ENCODE data around the gene FJX1. TPM values are rescaled to one million over a fixed set of nuclear protein-coding genes. Genes with fewer than 3 reads are reported as not detected.

FJX1 gene
- total RNA-seq, 1 experiment from 2014 or later = 8.3 TPM

GRCh38 chr11:35626501-35626900, 8.2 kb downstream of the FJX1 start:
- no peak overlapping the region for H3K4me3 Mint-ChIP-seq
- H3K4me1 Mint-ChIP-seq = peaks cover 18% of the 10 kb centered on the region
- TF ChIP-seq CREB1 (CRISPR knock-in tag; IDR thresholded peaks at IDR 0.05) = no peak
- TF ChIP-seq, protein P1, sequence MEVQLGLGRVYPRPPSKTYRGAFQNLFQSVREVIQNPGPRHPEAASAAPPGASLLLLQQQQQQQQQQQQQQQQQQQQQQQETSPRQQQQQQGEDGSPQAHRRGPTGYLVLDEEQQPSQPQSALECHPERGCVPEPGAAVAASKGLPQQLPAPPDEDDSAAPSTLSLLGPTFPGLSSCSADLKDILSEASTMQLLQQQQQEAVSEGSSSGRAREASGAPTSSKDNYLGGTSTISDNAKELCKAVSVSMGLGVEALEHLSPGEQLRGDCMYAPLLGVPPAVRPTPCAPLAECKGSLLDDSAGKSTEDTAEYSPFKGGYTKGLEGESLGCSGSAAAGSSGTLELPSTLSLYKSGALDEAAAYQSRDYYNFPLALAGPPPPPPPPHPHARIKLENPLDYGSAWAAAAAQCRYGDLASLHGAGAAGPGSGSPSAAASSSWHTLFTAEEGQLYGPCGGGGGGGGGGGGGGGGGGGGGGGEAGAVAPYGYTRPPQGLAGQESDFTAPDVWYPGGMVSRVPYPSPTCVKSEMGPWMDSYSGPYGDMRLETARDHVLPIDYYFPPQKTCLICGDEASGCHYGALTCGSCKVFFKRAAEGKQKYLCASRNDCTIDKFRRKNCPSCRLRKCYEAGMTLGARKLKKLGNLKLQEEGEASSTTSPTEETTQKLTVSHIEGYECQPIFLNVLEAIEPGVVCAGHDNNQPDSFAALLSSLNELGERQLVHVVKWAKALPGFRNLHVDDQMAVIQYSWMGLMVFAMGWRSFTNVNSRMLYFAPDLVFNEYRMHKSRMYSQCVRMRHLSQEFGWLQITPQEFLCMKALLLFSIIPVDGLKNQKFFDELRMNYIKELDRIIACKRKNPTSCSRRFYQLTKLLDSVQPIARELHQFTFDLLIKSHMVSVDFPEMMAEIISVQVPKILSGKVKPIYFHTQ (CRISPR knock-in tag; IDR thresholded peaks at IDR 0.05) = no peak
- no peak for TF ChIP-seq EMX1 (CRISPR knock-in tag; IDR thresholded peaks at IDR 0.05)
- no peak for TF ChIP-seq ZNF423 (CRISPR knock-in tag; IDR thresholded peaks at IDR 0.05)
- no peak for TF ChIP-seq E2F4 (CRISPR knock-in tag; IDR thresholded peaks at IDR 0.05; ENCODE audit: borderline replicate concordance, low read depth)
- TF ChIP-seq TEAD1 (CRISPR knock-in tag; IDR thresholded peaks at IDR 0.05) = no peak
- no peak for TF ChIP-seq NFATC4 (CRISPR knock-in tag; IDR thresholded peaks at IDR 0.05)
- no peak for TF ChIP-seq FOXJ3 (CRISPR knock-in tag; IDR thresholded peaks at IDR 0.05; ENCODE audit: borderline replicate concordance)
- TF ChIP-seq ATF1 (CRISPR knock-in tag; IDR thresholded peaks at IDR 0.05) = no peak
- no peak for TF ChIP-seq ARID4B (CRISPR knock-in tag; IDR thresholded peaks at IDR 0.05; ENCODE audit: borderline replicate concordance)
- TF ChIP-seq, protein P2, sequence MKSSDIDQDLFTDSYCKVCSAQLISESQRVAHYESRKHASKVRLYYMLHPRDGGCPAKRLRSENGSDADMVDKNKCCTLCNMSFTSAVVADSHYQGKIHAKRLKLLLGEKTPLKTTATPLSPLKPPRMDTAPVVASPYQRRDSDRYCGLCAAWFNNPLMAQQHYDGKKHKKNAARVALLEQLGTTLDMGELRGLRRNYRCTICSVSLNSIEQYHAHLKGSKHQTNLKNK (CRISPR knock-in tag; IDR thresholded peaks at IDR 0.05) = no peak
- TF ChIP-seq, protein P3, sequence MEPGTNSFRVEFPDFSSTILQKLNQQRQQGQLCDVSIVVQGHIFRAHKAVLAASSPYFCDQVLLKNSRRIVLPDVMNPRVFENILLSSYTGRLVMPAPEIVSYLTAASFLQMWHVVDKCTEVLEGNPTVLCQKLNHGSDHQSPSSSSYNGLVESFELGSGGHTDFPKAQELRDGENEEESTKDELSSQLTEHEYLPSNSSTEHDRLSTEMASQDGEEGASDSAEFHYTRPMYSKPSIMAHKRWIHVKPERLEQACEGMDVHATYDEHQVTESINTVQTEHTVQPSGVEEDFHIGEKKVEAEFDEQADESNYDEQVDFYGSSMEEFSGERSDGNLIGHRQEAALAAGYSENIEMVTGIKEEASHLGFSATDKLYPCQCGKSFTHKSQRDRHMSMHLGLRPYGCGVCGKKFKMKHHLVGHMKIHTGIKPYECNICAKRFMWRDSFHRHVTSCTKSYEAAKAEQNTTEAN (CRISPR knock-in tag; IDR thresholded peaks at IDR 0.05) = no peak
- TF ChIP-seq, protein P4, sequence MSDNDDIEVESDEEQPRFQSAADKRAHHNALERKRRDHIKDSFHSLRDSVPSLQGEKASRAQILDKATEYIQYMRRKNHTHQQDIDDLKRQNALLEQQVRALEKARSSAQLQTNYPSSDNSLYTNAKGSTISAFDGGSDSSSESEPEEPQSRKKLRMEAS (CRISPR knock-in tag; IDR thresholded peaks at IDR 0.05) = no peak
- H3K27me3 Mint-ChIP-seq (ENCODE audit: low read depth) = peaks cover 27% of the 10 kb centered on the region
- no peak for ATAC-seq
- ChIA-PET POLR2A (no interaction called here), CTCF (interaction anchor here (0.9 to 3.0 kb wide), 2 partner anchors 195 to 196 kb away, joined by 6 to 17 read pairs; no protein-coding TSS in a partner anchor)
- no peak for DNase-seq (ENCODE audit: low spot score)
- H3K9me3 Mint-ChIP-seq = peaks cover 6% of the 10 kb centered on the region; the same call in 1 of the 2 replicates
- no peaks in the 10 kb centered on the region for H3K36me3 Mint-ChIP-seq
- no peak overlapping the region for H3K27ac Mint-ChIP-seq

GRCh38 chr11:35629511-35629910, 11.3 kb downstream of the FJX1 start:
- Mint-ChIP-seq H3K27me3 (ENCODE audit: low read depth) (peaks cover 25% of the 10 kb centered on the region), H3K9me3 (peaks cover 6% of the 10 kb centered on the region; the same call in 1 of the 2 replicates), H3K4me1 (0 out of 2 replicates have a peak, but pooled peaks cover 4% of the 10 kb centered on the region), H3K4me3 (no peak overlapping the region), H3K27ac (no peak overlapping the region), H3K36me3 (no peaks in the 10 kb centered on the region)
- DNase-seq (ENCODE audit: low spot score) = no peak
- ChIA-PET CTCF (interaction anchor here (0.6 to 1.4 kb wide), 3 partner anchors 192 to 629 kb away, joined by 4 to 9 read pairs (median 4); no protein-coding TSS in a partner anchor), POLR2A (no interaction called here)
- TF ChIP-seq, protein P4 (CRISPR knock-in tag; IDR thresholded peaks at IDR 0.05) = no peak
- no peak for TF ChIP-seq OVOL2 (CRISPR knock-in tag; IDR thresholded peaks at IDR 0.05; ENCODE audit: borderline replicate concordance)
- TF ChIP-seq ATF3 (CRISPR knock-in tag; conservative IDR thresholded peaks at IDR 0.05) = no peak
- no peak for TF ChIP-seq FOXK1 (CRISPR knock-in tag; IDR thresholded peaks at IDR 0.05)
- no peak for TF ChIP-seq CDX4 (CRISPR knock-in tag; IDR thresholded peaks at IDR 0.05; ENCODE audit: borderline replicate concordance)
- no peak for TF ChIP-seq ATF1 (CRISPR knock-in tag; IDR thresholded peaks at IDR 0.05)
- no peak for ATAC-seq
